Neuronal stem cell (in vitro differentiated cells): ENCODE measurements around the gene HABP4.
A peak's percentile ranks its signal among the peaks of the same experiment; 100 is the strongest.

Experiments used
- DNase-seq: peaks from one replicate; pipeline ENCODE4 v3.0.0-alpha.2; 2013; ENCODE audit warnings: low spot score
- H2AFZ ChIP-seq: one replicate; pipeline ENCODE4 v1.6.1; 2013; ENCODE audit warnings: mild to moderate bottlenecking, low read length, inconsistent platforms
- H2AK5ac ChIP-seq: 2 replicates; pipeline ENCODE4 v1.6.1; 2013; ENCODE audit warnings: low read depth, mild to moderate bottlenecking, inconsistent platforms, low read length, moderate library complexity, mixed read lengths
- H2BK120ac ChIP-seq: 2 replicates; pipeline ENCODE4 v1.6.1; 2013; ENCODE audit warnings: low read depth, mild to moderate bottlenecking, inconsistent platforms, low read length, moderate library complexity, mixed read lengths
- H2BK12ac ChIP-seq: one replicate; pipeline ENCODE4 v1.6.1; 2013; ENCODE audit warnings: low read length, inconsistent platforms
- H2BK15ac ChIP-seq: 2 replicates; pipeline ENCODE4 v1.6.1; 2013; ENCODE audit warnings: mild to moderate bottlenecking, low read length, inconsistent platforms, mixed read lengths
- H2BK5ac ChIP-seq: one replicate; pipeline ENCODE4 v1.6.1; 2013; ENCODE audit warnings: inconsistent platforms, mild to moderate bottlenecking, low read length, moderate library complexity
- H3K14ac ChIP-seq: one replicate; pipeline ENCODE4 v1.6.1; 2013; ENCODE audit warnings: low read length, inconsistent platforms
- H3K18ac ChIP-seq: 2 replicates; pipeline ENCODE4 v1.6.1; 2013; ENCODE audit warnings: low read length, inconsistent platforms
- H3K23ac ChIP-seq: 2 replicates; pipeline ENCODE4 v1.6.1; 2013; ENCODE audit warnings: low read depth, mild to moderate bottlenecking, mixed read lengths, low read length, inconsistent platforms; ENCODE audit not compliant: poor library complexity
- H3K27ac ChIP-seq: replicated peaks from 3 replicates; pipeline ENCODE4 v1.5.1; 2013; ENCODE audit warnings: low read length, inconsistent platforms
- H3K27me3 ChIP-seq, 3 experiments: 2 replicates each; pipeline ENCODE4 v1.6.1; 2013; ENCODE audit warnings: low read length in 3 of 3, mild to moderate bottlenecking in 2 of 3, inconsistent platforms in 1 of 3, low read depth in 1 of 3, mixed read lengths in 1 of 3, moderate library complexity in 1 of 3; ENCODE audit not compliant: control insufficient read depth in 3 of 3, insufficient read depth in 3 of 3
- H3K36me3 ChIP-seq, 2 donors: replicated peaks in 1 of 2; 2 replicates each; pipeline ENCODE4 v1.6.1; 2013; ENCODE audit warnings: low read length in 2 of 2; ENCODE audit not compliant: control insufficient read depth in 2 of 2, insufficient read depth in 2 of 2
- H3K4ac ChIP-seq: 2 replicates; pipeline ENCODE4 v1.6.1; 2013; ENCODE audit warnings: inconsistent platforms, mild to moderate bottlenecking, low read length, moderate library complexity
- H3K4me1 ChIP-seq, 2 donors: 1 replicate in 1 of 2; 2 replicates in 1 of 2; pipeline ENCODE4 v1.6.1; 2013; ENCODE audit warnings: low read length in 2 of 2, low read depth in 1 of 2; ENCODE audit not compliant: control insufficient read depth in 2 of 2, insufficient read depth in 1 of 2
- H3K4me2 ChIP-seq: one replicate; pipeline ENCODE4 v1.6.1; 2013; ENCODE audit warnings: mild to moderate bottlenecking, low read length, inconsistent platforms; ENCODE audit not compliant: insufficient read depth, poor library complexity, severe bottlenecking
- H3K4me3 ChIP-seq, 2 donors: 2 replicates each; pipeline ENCODE4 v1.5.1; 2013; ENCODE audit warnings: low read length in 2 of 2, mild to moderate bottlenecking in 2 of 2, inconsistent platforms in 1 of 2, moderate library complexity in 1 of 2
- H3K79me1 ChIP-seq: one replicate; pipeline ENCODE4 v1.6.1; 2013; ENCODE audit warnings: low read depth, mild to moderate bottlenecking, inconsistent platforms, low read length, moderate library complexity
- H3K9ac ChIP-seq: one replicate; pipeline ENCODE4 v1.6.1; 2013; ENCODE audit warnings: mild to moderate bottlenecking, low read depth, low read length, inconsistent platforms; ENCODE audit not compliant: poor library complexity
- H3K9me3 ChIP-seq, 2 donors: replicated peaks in 1 of 2; 2 replicates each; pipeline versions ENCODE3 to v1.6.1; 2013; ENCODE audit warnings: low read length in 2 of 2, mild to moderate bottlenecking in 2 of 2, inconsistent platforms in 1 of 2, low read depth in 1 of 2, mixed read lengths in 1 of 2, moderate library complexity in 1 of 2; ENCODE audit not compliant: control insufficient read depth in 2 of 2, insufficient read depth in 1 of 2
- H4K8ac ChIP-seq: one replicate; pipeline ENCODE4 v1.6.1; 2013; ENCODE audit warnings: low read depth, mild to moderate bottlenecking, inconsistent platforms, low read length, moderate library complexity
- H4K91ac ChIP-seq: one replicate; pipeline ENCODE4 v1.6.1; 2013; ENCODE audit warnings: low read length, low read depth, mild to moderate bottlenecking, inconsistent platforms; ENCODE audit not compliant: poor library complexity
- WGBS, 2 donors: extraction: QIAGEN DNeasy Blood & Tissue Kit; methylation state at CpG; one replicate each; pipeline ENCODE4 v1.1.7; 2013; ENCODE audit warnings: missing lambda C conversion rate in 2 of 2, mixed read lengths in 1 of 2; ENCODE audit not compliant: insufficient read length in 2 of 2, insufficient replicate concordance in 1 of 2; ENCODE audit errors: extremely low coverage in 2 of 2; 5-methylcytosine and 5-hydroxymethylcytosine counted together

HABP4 gene

DNA sequence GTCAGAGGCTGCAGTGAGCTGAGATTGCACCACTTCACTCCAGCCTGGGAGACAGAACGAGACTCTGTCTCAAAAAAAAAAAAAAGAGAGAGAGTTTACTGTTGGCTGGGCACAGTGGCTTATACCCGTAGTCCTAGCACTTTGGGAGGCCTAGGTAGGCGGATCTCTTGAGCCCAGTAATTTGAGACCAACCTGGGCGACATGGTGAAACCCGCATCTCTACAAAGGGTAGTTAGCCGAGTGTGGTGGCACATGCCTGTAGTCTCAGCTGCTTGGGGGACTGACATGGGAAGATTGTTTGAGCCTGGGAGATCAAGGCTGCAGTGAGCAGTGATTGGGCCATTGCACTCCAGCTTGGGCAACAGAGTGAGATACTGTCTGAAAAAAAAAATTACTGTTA lies 12.6 kb downstream of the HABP4 start:
- no peaks in the 10 kb centered on the region for H3K9me3 ChIP-seq
- H3K23ac ChIP-seq, result no peak overlapping the region
- H3K27ac ChIP-seq, result no peak overlapping the region
- H3K14ac ChIP-seq, result no peak overlapping the region
- no peaks in the 10 kb centered on the region for H3K27me3 ChIP-seq
- H3K18ac ChIP-seq, result no peak overlapping the region
- H3K4me3 ChIP-seq, result no peak overlapping the region
- H3K4ac ChIP-seq, result no peak overlapping the region
- H2AK5ac ChIP-seq, result no peak overlapping the region
- no peak overlapping the region for H2BK5ac ChIP-seq
- no peak overlapping the region for H2AFZ ChIP-seq
- no peak for DNase-seq
- no peak overlapping the region for H4K91ac ChIP-seq
- no peak overlapping the region for H2BK120ac ChIP-seq
- no CpG with 5 or more reads among the region's 6 CpGs for WGBS, 2 donors
- H4K8ac ChIP-seq, result no peak overlapping the region
- H3K4me1 ChIP-seq, result peaks cover 2 to 17% of the 10 kb centered on the region in 2 donors
- no peak overlapping the region for H3K4me2 ChIP-seq
- H3K36me3 ChIP-seq, result peaks cover 2 to 73% of the 10 kb centered on the region in 2 donors
- H3K9ac ChIP-seq, result peak overlapping the region; percentile 18
- no peaks in the 10 kb centered on the region for H3K79me1 ChIP-seq
- H2BK15ac ChIP-seq, result no peak overlapping the region
- no peak overlapping the region for H2BK12ac ChIP-seq

DNA sequence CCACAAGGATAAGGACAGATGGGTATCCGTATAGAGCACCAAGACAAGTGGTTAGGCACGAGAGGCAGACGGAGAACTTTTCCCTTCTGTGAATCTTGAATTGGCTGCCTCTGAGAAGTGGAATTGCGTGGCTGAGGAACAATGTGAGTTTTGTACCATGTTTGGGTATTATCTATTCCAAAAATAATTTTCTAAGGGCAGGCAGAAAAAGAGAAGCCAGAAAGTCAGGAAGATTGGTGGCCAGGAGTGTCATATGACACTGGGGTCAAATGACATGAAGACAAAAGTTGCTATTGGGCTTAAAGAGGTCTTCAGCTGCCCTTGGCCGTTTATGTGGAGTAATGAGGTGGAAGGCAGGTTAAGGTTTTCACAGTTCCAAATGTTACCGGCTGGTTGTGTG lies 14.5 kb downstream of the HABP4 start:
- Histone ChIP-seq H3K27ac (no peak overlapping the region), H2BK12ac (no peak overlapping the region), H2BK5ac (no peak overlapping the region), H4K91ac (no peak overlapping the region), H3K4me1 (peaks cover 2 to 15% of the 10 kb centered on the region in 2 donors), H3K4ac (no peak overlapping the region), H2BK120ac (no peak overlapping the region), H2AK5ac (no peak overlapping the region), H3K4me3 (no peak overlapping the region), H3K9ac (no peak overlapping the region), H4K8ac (no peak overlapping the region), H3K27me3 (no peaks in the 10 kb centered on the region), H3K36me3 (peaks cover 6 to 80% of the 10 kb centered on the region in 2 donors), H3K23ac (no peak overlapping the region), H3K79me1 (no peaks in the 10 kb centered on the region), H3K18ac (no peak overlapping the region), H3K9me3 (no peaks in the 10 kb centered on the region), H2BK15ac (no peak overlapping the region), H3K14ac (no peak overlapping the region), H2AFZ (no peak overlapping the region), H3K4me2 (no peak overlapping the region)
- DNase-seq, result no peak
- WGBS, 2 donors, result no CpG with 5 or more reads among the region's 6 CpGs

DNA sequence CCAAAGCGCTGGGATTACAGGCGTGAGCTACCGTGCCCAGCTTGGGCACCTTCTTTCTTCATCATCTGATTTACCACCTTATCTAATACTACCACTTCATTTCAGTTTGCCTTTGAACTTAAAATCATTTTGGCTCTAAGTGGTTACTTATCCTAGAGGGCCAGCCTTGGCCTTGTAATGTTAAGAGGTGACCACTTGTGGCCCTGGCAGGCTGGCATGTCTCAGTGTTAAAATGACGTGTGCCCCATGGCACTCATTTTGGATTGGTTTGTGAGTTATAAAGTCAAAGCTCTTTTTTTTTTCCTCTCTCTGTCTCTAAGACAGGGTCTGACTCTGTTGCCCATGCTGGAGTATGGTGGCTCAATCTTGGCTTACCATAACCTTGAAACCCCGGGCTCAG lies 17.8 kb downstream of the HABP4 start:
- H4K8ac ChIP-seq, result no peak overlapping the region
- no peaks in the 10 kb centered on the region for H3K27me3 ChIP-seq
- H2AK5ac ChIP-seq, result no peak overlapping the region
- H3K23ac ChIP-seq, result no peak overlapping the region
- H3K9ac ChIP-seq, result no peak overlapping the region
- no peak overlapping the region for H3K14ac ChIP-seq
- H3K36me3 ChIP-seq, result peaks cover 16 to 82% of the 10 kb centered on the region in 2 donors
- H3K4me1 ChIP-seq, result peaks cover 0 to 7% of the 10 kb centered on the region in 2 donors
- H2AFZ ChIP-seq, result no peak overlapping the region
- no peak overlapping the region for H4K91ac ChIP-seq
- H2BK15ac ChIP-seq, result no peak overlapping the region
- no peak overlapping the region for H3K4me3 ChIP-seq
- WGBS, 2 donors, result no CpG with 5 or more reads among the region's 5 CpGs
- no peaks in the 10 kb centered on the region for H3K79me1 ChIP-seq
- H3K4ac ChIP-seq, result no peak overlapping the region
- no peak overlapping the region for H3K27ac ChIP-seq
- H3K18ac ChIP-seq, result no peak overlapping the region
- DNase-seq, result no peak
- no peak overlapping the region for H2BK12ac ChIP-seq
- no peak overlapping the region for H2BK5ac ChIP-seq
- H2BK120ac ChIP-seq, result no peak overlapping the region
- no peaks in the 10 kb centered on the region for H3K9me3 ChIP-seq
- no peak overlapping the region for H3K4me2 ChIP-seq

GRCh38 chr9:96476013-96476412 lies 26.0 kb downstream of the HABP4 start:
- H2BK12ac ChIP-seq, result no peak overlapping the region
- H3K27ac ChIP-seq, result no peak overlapping the region
- H3K4me2 ChIP-seq, result no peak overlapping the region
- H3K4me1 ChIP-seq, result no peaks in the 10 kb centered on the region
- H2BK120ac ChIP-seq, result no peak overlapping the region
- no peak overlapping the region for H3K14ac ChIP-seq
- no peak overlapping the region for H4K91ac ChIP-seq
- no peak overlapping the region for H2BK15ac ChIP-seq
- no peak overlapping the region for H3K4me3 ChIP-seq
- no peaks in the 10 kb centered on the region for H3K9me3 ChIP-seq
- H3K36me3 ChIP-seq, result peaks cover 19 to 83% of the 10 kb centered on the region in 2 donors
- no peak overlapping the region for H3K9ac ChIP-seq
- DNase-seq, result no peak
- no peak overlapping the region for H3K23ac ChIP-seq
- no peak overlapping the region for H4K8ac ChIP-seq
- no peak overlapping the region for H2AFZ ChIP-seq
- no peak overlapping the region for H3K4ac ChIP-seq
- no CpG with 5 or more reads among the region's 4 CpGs for WGBS, 2 donors
- H2BK5ac ChIP-seq, result no peak overlapping the region
- no peak overlapping the region for H3K18ac ChIP-seq
- H3K27me3 ChIP-seq, result no peaks in the 10 kb centered on the region
- no peak overlapping the region for H2AK5ac ChIP-seq
- H3K79me1 ChIP-seq, result no peaks in the 10 kb centered on the region
